Hematopoietic multipotent progenitor cell treated with erythropoietin and hydrocortisone succinate and interleukin-3 and kit ligand, for 15 days (in vitro differentiated cells): ENCODE measurements around the gene TENM3.
"Not testable (repeated sequence)": the region's sequence is repeated elsewhere in the genome, so short reads cannot be mapped to it uniquely, and the experiment has no call there.

Experiments used
- DNase-seq: peaks from one replicate; pipeline ENCODE4 v3.0.0-alpha.2; 2015; ENCODE audit warnings: low spot score

TENM3 gene

DNA sequence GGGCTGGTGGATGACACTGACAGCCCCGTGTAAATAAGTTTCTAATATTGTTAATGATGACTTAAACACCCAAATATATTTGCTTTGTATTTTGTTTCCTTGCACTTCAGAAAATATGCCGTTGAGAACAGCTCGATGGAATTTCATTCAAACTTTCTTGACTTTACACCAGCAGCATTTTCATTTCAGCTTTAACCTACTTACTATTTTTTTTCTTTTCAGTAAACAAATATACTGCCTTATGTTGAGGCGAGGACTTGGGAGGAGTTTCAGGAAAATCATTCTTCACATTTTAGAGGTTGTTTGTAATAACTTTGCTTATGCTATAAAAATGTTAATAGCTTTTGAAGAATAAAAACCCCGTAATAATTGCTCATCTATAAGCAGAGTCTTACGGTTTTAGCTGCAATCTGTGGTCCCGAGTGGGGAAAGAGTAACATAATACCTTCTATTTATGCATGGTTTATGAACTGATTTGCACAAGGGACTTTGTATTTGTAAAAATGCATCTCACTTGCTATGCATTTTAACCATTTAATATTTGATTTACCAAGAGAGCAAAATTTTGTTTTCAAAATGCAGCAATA lies 14.1 kb upstream of the TENM3 start:
- no peak for DNase-seq

DNA sequence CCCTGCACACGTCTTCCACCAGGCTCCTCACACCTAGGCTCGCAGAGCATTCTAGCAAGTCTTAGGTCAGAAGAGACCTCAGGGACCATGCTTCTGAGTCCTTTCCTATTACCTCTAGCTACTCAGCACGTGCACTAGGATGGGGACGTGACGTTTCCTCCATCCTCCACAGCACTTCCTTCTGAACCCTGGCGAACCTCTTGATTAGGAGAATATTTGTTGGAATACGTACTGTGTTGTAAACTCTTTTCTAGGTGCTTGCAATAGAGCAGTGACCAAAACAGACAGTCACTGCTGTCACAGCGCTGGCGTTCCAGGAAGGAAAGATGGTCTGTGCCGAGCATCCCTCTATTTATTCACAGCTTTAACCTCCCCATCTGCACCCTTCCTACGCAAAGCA lies 12.9 kb upstream of the TENM3 start:
- DNase-seq: no peak

DNA sequence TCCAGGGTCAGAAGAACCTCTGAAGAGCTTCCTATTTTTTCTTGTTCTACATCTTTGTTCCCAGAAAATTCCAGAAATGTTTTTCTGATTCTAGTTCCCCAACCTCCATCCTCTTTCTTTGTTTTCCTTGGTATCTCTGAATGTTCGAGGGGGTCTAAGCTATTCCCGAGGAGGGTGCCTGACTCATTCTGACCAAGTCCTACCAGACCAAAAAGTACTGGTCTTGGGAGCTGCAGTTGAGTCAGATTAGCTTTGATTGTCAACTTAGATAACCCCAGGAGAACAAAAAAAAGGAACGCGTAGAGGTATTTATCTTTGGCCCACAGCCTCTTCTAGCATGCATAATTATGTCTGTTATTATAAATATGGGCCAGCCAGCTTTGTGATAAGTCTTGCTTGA lies 12.1 kb upstream of the TENM3 start:
- DNase-seq: no peak

DNA sequence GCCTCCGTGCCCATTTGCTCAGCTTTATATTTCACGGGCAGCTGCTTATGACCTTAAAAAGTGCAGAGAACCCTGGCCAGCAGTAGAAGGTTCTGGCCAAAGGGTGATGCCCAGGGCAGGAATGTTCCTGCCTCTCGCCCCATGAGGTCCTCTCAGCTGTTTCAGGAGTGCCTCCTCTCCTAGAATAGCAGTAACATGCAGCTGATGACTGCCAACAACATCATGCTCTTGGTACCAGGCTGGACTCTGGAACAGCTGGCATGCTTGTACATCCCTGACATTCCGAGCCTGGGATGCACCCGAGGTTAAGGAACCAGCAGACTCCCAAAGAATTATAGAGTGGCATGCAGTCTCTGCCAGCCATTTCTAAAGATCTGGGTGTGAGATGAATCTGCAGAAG lies 11.7 kb upstream of the TENM3 start:
- no peak for DNase-seq

DNA sequence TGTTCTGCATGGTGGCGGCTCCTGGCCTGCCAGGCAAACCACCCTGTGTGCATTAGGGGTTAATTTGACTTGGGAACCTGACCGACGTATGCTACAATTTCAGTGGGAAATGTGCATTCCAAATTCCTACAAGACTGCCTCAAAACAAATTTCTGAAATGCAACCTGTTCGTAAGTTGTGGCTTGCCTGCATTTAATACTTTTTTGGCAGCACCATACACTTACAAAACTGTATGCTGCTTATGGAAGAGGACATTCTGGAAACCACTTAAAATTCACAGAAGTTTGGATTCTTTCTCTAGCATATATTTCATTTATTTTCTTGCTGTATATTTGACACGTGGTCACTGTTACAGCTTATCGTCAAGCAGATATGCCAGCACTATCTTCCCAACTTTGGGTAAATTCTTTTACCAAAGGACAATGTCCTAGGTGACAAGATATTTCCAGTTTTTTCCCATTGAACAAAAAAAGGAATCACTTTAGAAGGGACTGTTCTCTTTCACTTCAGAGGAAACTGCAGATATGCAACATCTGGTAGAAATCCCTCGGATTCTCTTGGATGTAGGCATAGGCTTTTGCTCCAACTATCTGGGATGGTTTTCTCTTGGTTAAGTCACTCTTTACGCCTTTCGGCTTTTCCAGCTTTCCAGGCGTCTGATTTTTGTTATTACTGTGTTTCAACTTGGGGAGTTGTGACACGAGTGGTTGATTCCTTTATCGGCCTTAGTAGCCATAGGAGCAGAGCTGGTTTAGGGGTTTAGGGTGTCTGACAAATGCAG lies 9.7 kb upstream of the TENM3 start:
- no peak for DNase-seq

DNA sequence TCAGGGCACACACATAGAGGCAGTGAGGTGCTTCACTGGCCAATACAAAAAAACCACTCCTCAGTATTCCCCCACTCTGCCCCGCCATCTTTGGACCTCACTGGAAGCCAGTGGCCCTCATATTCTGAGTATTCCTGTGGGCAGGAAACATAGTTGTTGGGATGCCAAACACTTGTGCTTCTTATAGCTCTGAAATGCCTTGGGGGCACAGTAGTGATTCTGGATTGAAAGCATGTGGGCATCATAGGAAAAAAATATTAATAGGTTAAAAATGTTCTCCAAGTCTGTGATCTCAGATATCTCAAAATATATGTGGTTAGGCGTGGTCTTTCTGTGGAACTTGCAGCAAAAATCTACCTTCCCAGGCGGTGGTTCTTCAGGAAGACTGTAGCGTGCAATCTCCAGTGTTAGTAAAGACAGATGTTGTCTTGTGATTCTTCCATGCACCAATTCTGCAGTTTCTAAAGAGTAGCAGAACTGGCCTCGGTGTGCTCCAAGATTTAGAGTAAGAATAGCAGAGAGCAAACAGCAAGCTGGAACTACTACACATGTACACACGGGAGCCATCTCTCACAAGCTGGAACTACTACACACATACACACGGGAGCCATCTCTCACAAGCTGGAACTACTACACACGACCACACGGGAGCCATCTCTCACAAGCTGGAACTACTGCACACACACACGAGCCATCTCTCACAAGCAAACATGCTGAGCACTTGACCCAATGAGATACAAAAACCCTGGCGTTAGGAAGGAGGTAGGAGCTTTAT lies 8.0 kb upstream of the TENM3 start:
- no peak for DNase-seq

DNA sequence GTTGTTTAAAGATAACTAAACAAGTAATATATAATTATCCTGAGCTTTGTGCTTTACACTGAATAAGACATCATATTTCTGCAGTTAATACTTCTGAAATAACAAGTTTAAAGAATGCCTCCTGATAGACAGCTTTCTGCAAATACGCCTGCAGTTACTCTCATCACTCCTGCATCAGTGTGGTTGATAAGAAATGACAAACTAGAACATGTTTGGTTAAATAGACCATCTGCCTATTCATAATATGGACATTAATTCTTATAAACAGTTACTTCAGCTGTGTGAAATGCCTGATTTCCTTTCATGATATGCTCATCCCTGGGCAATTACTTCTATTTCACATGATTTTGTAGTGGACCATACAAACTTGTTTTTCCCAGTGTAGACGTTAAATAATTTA lies 7.0 kb upstream of the TENM3 start:
- DNase-seq: no peak

DNA sequence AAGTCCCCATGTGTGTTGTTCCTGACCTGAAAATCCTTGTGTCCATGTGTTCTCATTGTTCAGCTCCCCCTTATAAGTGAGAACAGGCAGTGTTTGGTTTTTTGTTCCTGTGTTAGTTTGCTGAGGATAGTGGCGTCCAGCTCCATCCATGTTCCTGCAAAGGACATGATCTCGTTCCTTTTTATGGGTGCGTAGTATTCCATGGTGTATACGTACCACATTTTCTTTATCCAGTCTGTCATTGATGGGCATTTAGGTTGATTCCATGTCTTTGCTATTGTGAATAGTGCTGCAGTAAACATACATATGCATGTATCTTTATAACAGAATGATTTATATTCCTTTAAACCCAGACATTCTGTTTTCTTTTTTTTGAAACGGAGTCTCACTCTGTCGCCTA lies 6.2 kb upstream of the TENM3 start:
- DNase-seq: not testable (repeated sequence)

DNA sequence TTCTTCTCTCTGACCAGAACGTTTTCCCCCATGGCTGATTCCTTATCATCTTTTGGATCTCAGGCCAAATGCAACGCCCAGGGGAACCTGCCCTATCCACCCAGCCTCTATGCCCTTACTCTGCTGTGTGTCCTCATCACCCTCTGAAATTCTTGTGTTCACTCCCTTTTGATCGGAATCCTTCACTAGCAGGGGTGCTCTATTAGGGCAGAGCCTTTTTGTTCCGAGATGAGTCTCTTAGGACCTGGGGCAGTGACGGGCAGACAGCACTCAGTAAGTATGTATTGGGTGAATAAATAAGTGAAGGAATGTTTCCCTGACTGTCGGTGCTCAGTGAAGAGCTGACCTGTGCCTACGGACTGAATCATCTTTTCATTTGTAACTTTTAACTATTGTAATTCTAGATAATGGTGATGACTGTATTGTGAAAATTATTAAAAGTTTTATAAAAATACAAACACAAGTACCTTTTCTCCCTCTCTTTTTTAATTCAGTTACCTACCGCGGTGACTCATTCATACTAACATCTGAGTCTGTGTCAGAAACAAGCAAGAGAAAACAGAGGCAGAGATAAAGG lies 4.8 kb upstream of the TENM3 start:
- no peak for DNase-seq

DNA sequence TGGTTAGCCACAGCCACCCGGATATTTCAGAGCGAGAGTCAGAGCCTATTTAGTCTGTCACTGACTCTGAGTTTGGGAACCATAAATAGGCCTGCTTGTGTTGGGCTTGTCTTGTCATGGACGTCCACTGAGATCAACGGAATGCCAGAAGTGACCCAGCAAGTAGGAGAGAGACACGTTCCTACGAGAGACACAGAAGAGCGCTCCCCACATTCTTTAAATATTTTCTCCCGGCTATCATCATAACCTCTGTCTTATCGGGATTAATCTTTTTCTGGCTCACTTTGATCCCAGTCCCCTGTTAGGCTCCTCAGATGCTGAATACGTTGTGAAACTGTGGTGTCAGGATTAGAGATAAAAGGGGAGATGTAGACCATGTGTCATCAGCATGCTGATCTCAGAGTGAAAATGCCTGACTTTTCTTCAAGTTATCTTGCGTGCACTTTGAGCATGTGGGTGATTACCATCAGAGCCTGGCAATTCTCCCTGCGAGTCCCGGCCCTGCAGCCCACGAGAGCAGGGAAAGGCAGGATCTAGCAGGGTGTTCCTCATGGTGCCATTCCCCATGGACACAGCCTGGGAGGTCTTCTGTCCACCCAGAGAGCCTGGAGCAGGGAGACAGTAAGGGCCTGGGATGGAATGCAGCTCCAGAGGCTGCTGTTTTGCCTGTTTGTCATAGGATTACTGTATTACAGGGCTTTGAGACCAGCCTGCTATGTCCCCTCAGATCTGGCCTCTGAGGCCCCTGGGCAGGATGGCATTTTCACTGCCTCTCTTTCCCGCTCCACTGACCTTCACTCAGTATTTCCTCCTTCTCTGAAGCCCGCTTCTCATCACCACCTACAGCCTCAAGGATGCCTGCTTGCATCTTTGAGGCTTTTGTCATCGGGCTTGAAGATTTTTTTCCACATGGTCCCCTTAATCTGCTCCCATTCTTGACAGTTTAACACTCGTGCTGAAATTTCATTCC lies 2.8 kb upstream of the TENM3 start:
- DNase-seq: no peak

DNA sequence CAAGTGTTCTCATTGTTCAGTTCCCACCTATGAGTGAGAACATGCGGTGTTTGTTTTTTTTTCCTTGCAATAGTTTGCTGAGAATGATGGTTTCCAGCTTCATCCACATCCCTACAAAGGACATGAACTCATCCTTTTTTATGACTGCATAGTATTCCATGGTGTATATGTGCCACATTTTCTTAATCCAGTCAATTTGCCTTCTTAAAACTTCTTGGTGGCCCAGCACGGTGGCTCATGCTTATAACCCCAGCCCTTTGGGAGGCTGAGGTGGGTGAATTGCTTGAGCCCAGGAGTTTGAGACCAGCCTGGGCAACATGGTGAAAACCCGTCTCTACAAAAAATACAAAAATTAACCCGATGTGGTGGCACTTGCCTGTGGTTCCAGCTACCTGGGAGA lies 942 bp upstream of the TENM3 start:
- not testable (repeated sequence) for DNase-seq

DNA sequence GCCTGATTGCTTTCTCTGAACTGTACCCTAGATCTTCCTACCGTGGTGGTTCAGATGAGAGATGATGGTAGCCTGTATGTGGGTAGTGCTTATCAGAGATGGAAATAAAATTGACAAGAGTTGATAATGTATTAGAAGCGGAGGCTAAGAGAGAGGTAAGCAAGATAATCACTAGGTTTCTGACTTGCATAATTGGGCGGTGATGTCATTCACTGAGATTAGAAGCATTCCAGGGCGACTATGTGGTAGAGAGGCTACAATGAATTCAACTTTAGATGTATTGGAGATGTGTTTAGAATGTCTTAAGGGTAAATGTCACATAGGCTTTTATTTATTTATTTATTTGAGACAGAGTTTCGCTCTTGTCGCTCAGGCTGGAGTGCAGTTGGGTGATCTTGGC lies 415 bp upstream of the TENM3 start:
- DNase-seq: no peak

DNA sequence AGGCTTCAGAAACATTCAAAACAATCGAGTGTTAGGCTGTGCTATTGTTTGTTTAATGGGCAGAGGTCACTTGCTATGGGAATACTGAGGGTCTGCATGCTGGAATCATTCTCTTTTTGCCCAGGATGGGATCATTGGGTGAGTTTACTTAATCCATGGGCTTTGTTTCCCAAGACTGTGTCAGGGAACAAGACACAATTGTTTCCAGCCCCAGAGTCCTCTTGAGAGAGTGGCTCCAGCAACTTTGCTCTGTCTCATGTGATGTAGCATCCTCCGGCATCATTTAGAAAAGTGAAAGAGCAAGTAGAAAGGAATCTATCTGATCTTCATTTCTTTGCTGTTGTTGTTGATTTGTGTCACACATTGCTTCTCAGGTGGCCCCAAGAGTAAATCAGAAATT lies 1.8 kb downstream of the TENM3 start:
- no peak for DNase-seq

DNA sequence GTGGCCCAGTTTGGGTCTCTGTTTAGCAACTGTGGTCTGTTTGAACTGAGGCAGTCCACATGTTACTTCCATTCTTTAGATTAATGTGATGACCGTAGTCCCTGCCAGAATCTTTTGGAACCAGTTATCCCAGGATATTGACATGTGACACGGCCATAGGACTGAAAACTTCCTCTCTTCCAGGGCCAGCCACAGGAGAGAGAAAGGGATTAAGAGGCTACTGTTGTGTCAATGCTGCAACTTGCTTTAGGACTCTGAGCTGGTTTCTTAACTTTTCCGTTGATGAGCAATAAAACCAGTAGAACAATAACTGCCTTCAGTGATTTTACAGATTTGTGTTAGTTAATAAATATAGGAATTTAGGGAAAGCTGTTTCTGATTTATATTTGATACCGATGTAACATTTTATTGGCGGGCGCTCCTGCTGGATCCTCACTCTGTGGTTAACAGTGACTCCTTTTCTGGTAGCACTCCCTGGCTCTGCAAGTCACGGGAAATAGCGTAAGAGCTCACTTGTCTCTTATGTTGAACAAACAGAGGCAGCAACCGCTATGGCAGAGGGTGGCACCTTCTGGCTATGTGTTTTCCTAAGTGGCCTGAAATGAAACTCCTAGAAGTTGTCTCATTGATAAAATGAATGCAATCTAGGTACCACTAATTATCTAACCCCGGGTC lies 2.5 kb downstream of the TENM3 start:
- no peak for DNase-seq

DNA sequence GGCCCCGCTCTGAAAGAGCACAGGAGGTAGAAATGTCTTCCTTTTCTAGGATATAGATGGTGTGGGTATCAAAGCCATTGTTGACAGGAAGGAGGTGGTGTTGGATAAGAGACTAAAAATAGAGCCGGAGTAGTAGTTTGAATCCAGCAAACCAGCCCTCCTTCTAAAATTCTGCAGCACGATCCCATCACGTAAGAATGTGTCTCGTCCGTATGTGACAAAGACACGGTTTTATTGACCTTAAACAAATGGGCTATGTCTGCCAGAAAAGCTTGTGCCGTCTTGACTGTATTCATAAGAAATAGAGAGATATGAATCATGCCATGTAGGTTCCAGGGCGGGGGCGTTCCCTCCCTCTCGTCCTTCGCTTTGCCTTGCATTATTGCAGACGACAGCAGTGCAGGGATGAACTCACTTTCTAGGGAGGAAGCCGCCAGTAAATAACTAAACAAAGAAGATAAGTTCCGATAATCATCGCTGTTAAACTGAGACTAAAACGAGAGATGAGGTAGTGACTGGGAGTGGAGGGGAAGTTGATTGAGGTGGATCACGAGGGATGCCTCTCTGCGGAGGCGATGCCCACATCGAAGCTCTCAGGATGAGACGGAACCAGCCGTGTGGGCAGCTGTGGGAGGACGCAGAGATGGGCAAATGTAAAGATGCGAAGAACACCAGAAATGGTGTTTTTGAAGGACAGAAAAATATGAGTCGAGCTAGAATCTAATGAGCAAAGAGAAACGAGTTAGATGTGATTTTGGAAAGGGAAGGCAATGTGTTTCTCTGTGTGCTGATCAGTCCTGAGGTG lies 3.4 kb downstream of the TENM3 start:
- DNase-seq: no peak

DNA sequence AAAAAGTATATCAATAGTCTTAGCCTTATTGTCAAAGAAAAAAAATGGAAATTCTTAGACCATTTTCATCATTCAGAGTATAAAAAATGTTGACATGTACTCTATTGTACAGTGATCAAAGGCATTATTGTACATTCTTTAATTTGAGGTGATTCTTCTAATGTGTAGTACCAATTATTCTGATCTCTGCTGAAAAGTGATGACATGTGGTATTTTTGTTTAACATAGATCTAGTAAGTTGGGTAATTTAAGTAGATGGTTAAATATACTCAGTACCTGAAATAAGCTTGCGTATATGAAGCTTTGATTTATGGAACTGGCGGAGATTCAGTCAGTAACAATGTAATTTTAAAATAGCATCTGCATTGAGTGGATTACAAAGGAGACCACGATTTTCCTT lies 5.1 kb downstream of the TENM3 start:
- no peak for DNase-seq

DNA sequence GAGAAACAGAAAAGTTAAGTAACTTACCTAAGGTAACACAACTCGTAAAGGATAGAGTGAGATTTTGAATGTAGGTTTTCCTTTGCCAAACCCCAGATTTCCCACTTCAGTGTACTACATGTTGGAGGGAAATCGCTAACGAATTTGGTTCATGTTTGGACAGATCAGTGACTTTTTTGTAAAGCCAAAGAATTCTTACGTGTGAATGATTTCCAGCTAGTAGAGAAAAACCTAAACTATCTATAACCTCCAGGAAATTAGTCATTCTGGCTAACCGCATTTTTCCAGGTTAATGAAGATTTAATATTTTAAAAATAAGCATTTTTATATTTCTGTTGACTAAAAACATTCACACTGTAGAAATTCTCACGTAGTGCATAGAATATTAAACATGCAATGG lies 7.2 kb downstream of the TENM3 start:
- no peak for DNase-seq

DNA sequence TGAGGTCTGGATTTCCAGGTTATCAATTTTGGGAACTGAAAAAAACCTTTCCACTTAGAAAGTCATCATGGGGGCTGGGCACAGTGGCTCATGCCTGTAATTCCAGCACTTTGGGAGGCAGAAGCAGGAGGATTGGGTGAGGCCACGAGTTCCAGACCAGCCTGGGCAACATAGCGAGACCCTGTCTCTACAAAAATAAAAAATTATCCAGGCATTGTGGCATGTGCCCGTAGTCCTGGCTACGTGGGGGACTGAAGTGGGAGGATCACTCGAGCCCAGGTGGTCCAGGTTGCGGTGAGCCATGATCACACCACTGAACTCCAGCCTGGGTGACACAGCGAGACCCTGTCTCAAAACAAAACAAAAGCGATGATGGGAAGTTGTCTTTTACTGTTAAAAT lies 7.9 kb downstream of the TENM3 start:
- no peak for DNase-seq

DNA sequence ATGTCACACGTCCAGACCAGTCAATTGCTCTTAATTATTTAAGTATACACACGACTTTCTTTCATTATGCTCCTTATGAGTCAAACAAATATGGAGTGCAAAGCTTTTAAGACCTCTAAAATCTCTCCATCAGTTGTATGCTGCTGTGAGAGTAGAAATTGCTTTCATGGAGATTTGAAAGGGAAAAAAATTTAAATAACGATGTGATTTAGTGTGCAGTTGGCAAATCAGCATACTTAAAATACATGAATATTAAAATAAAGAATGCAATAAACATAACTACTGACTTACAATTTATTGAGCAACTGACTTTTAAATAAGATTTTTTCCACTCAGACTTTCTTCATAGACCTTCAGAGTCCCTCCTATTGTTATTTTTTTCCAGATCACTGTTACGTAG lies 9.0 kb downstream of the TENM3 start:
- no peak for DNase-seq

DNA sequence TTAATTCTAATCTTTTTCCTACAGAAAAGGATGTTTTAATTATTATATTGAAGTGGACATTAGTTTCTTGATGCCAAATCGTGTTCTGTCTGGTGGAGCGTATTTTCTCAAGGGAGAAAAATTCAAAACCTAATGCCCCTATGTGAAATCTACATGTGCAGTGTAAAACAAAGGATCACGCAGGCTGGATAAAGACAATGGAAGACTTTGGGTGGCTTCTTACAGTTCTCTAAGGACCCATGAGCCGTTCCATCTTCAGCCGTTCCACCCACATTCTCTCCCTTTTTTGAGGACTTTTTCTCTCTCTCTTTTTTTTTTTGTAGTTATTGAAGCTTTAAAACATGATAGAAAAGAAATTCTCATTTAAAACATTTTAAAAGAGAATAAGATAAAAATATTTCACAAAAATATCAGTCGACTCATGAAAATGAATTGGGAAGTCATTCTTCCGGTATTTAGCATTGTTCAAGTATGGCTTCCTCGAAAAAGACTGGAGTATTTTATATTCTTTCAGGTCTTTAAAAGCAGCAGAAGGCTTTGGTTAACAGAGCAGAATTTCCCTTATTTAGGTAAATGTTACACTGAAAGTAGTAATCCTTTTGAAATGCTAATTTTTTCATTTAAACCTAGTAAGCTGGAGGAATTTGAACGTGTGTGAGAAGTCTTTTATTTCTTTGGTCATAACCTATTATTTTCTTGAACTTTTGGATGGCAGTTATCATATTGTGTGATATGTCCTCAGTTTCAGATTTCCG lies 11.0 kb downstream of the TENM3 start:
- DNase-seq: no peak
